ENCODE results near the gene SPAG9.
A peak's percentile ranks its signal among the peaks of the same experiment; 100 is the strongest.
"Not testable (repeated sequence)": the region's sequence is repeated elsewhere in the genome, so short reads cannot be mapped to it uniquely, and the experiment has no call there.

The SPAG9 gene

DNA sequence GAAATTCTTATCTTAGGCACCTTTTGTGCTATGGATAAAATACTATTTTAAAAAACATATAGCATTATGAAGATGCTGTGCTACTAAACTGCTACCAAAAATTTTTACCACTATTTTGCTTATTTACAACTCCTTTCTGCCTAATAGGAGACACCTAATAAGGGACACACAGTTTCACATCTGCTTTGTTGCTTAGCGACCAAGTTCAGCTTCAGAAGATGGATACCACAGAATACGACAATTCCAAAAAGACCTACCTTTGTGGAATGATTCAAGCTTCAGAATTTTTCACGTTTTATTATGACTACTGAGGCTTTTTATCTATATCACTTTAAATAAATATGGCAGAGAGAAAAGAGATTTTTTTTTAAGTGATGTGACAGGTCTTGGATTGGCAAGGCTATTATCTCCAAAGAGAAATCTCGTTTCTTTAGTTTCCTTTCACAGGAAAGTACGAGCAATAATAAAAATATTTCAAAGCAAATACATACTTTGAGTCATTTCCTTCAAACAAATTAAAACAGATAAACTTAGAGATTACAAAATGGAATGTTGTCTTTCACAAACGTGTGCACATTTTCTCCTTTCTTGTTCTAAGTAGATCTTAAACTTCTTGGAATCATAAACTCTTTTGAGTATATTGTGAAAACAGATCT is 35.4 kb downstream of the SPAG9 start:
- Histone ChIP-seq H3K4me1 (ENCODE audit: insufficient read depth, poor library complexity, severe bottlenecking) (peaks cover 28% of the 10 kb centered on the region), H3K27me3 (ENCODE audit: insufficient read depth, poor library complexity, severe bottlenecking) (no peaks in the 10 kb centered on the region), H3K9me3 (ENCODE audit: severe bottlenecking) (no peaks in the 10 kb centered on the region), H3K4me3 (ENCODE audit: severe bottlenecking) (peak overlapping the region; percentile 9), H3K36me3 (ENCODE audit: low read depth) (no peaks in the 10 kb centered on the region), H3K27ac (ENCODE audit: poor library complexity, severe bottlenecking) (peak overlapping the region; percentile 88)
- TF ChIP-seq, protein P1, sequence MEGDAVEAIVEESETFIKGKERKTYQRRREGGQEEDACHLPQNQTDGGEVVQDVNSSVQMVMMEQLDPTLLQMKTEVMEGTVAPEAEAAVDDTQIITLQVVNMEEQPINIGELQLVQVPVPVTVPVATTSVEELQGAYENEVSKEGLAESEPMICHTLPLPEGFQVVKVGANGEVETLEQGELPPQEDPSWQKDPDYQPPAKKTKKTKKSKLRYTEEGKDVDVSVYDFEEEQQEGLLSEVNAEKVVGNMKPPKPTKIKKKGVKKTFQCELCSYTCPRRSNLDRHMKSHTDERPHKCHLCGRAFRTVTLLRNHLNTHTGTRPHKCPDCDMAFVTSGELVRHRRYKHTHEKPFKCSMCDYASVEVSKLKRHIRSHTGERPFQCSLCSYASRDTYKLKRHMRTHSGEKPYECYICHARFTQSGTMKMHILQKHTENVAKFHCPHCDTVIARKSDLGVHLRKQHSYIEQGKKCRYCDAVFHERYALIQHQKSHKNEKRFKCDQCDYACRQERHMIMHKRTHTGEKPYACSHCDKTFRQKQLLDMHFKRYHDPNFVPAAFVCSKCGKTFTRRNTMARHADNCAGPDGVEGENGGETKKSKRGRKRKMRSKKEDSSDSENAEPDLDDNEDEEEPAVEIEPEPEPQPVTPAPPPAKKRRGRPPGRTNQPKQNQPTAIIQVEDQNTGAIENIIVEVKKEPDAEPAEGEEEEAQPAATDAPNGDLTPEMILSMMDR (IDR thresholded peaks at IDR 0.05; ENCODE audit: poor library complexity, severe bottlenecking), result no peak
- ATAC-seq (ENCODE audit: low read depth), result peak; percentile 50
- no peak for DNase-seq (ENCODE audit: low spot score)

DNA sequence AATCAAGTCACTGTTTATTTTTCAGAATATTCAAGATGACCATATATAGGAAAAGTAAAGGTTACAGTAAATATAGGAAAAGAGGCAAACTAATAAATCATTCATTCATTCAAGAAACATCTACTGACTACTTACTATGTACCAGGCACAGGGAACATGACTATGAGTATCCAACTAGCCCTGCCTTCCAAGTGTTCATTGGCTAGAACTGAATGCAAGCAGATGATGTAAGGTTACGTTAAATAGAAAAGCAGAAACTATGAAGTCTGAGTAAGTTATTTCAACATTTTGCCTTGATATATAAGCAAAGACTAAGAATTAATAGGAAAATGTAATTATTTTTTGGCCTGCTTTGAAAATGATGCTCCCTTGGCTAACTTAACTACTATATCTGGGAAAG is 36.7 kb downstream of the SPAG9 start:
- TF ChIP-seq, protein P1 (IDR thresholded peaks at IDR 0.05; ENCODE audit: poor library complexity, severe bottlenecking), result no peak
- peaks cover 9% of the 10 kb centered on the region for H3K36me3 ChIP-seq (ENCODE audit: low read depth)
- peaks cover 28% of the 10 kb centered on the region for H3K4me1 ChIP-seq (ENCODE audit: insufficient read depth, poor library complexity, severe bottlenecking)
- H3K27me3 ChIP-seq (ENCODE audit: insufficient read depth, poor library complexity, severe bottlenecking), result no peaks in the 10 kb centered on the region
- ATAC-seq (ENCODE audit: low read depth) (no peak), DNase-seq (ENCODE audit: low spot score) (no peak)
- peak overlapping the region; percentile 88 for H3K27ac ChIP-seq (ENCODE audit: poor library complexity, severe bottlenecking)
- H3K9me3 ChIP-seq (ENCODE audit: severe bottlenecking), result no peaks in the 10 kb centered on the region
- H3K4me3 ChIP-seq (ENCODE audit: severe bottlenecking), result no peak overlapping the region

DNA sequence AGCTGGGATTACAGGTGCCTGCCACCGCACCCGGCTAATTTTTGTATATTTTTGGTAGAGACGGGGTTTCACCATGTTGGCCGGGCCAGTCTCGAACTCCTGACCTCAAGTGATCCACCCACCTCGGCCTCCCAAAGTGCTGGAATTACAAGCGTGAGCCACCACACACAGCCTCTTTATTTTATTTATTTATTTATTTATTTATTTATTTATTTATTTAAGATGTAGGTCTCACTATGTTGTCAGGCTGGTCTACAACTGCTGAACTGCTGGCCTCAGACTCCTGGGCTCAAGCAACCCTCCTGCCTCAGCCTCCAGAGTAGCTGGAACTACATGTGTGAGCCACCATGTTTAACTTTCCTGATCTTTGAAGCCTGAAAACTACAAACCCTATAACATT is 37.3 kb downstream of the SPAG9 start:
- H3K36me3 ChIP-seq (ENCODE audit: low read depth), result peaks cover 15% of the 10 kb centered on the region
- H3K9me3 ChIP-seq (ENCODE audit: severe bottlenecking); H3K4me3 ChIP-seq (ENCODE audit: severe bottlenecking); H3K27me3 ChIP-seq (ENCODE audit: insufficient read depth, poor library complexity, severe bottlenecking); H3K27ac ChIP-seq (ENCODE audit: poor library complexity, severe bottlenecking); ATAC-seq (ENCODE audit: low read depth); DNase-seq (ENCODE audit: low spot score): not testable (repeated sequence)
- peaks cover 31% of the 10 kb centered on the region for H3K4me1 ChIP-seq (ENCODE audit: insufficient read depth, poor library complexity, severe bottlenecking)

DNA sequence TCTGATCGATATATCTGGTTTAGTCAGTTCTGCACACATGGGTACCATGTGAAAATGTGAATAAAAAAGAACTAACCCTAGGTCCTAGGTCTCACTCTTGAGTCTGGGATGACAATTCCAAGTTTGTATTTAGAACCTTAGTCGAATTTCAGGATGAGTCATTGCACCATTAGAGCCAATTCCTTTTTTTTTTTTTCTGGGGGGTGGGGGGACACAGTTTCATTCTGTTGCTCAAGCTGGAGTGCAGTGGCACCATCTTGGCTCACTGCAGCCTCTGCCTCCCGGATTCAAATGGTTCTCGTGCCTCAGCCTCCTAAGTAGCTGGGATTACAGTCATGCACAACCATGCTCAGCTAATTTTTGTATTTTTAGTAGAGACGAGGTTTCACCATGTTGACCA is 41.6 kb downstream of the SPAG9 start:
- no peak for DNase-seq (ENCODE audit: low spot score)
- TF ChIP-seq, protein P1 (IDR thresholded peaks at IDR 0.05; ENCODE audit: poor library complexity, severe bottlenecking), result no peak
- Histone ChIP-seq H3K27ac (ENCODE audit: poor library complexity, severe bottlenecking) (no peak overlapping the region), H3K4me3 (ENCODE audit: severe bottlenecking) (no peak overlapping the region), H3K4me1 (ENCODE audit: insufficient read depth, poor library complexity, severe bottlenecking) (peaks cover 5% of the 10 kb centered on the region), H3K36me3 (ENCODE audit: low read depth) (peaks cover 31% of the 10 kb centered on the region), H3K9me3 (ENCODE audit: severe bottlenecking) (no peaks in the 10 kb centered on the region), H3K27me3 (ENCODE audit: insufficient read depth, poor library complexity, severe bottlenecking) (no peaks in the 10 kb centered on the region)
- ATAC-seq (ENCODE audit: low read depth), result no peak

DNA sequence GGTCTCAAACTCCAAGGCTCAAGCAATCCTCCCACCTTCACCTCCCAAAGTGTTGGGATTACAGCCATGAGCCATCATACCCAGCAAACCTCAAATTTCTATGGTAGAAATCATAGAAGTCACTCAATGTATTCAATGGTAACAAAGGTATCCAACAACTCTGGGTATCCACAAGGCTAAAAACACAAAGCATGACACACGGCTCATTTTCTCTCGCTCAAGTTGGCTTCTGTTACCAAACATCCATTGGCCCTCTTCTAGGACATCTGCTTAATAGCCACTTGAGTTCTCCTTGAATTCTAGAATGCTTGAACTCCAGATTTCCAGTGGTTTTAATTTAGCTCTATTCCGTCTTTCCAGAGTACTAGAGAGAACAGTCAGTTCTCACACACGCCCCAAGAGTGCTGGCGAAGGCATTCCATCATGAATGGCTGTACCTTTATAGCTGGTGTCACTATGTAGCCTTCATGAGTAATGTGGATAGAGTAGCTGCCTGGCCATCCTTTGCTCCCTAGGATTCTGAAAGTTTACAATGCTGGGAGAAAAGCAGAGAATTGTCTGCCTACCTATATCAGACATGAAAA is 42.6 kb downstream of the SPAG9 start:
- H3K27me3 ChIP-seq (ENCODE audit: insufficient read depth, poor library complexity, severe bottlenecking), result no peaks in the 10 kb centered on the region
- TF ChIP-seq, protein P1 (IDR thresholded peaks at IDR 0.05; ENCODE audit: poor library complexity, severe bottlenecking), result no peak
- H3K36me3 ChIP-seq (ENCODE audit: low read depth), result peaks cover 31% of the 10 kb centered on the region
- H3K9me3 ChIP-seq (ENCODE audit: severe bottlenecking), result no peaks in the 10 kb centered on the region
- ATAC-seq (ENCODE audit: low read depth) (no peak), DNase-seq (ENCODE audit: low spot score) (no peak)
- H3K4me1 ChIP-seq (ENCODE audit: insufficient read depth, poor library complexity, severe bottlenecking), result peaks cover 4% of the 10 kb centered on the region
- no peak overlapping the region for H3K4me3 ChIP-seq (ENCODE audit: severe bottlenecking)
- H3K27ac ChIP-seq (ENCODE audit: poor library complexity, severe bottlenecking), result no peak overlapping the region
